Common myeloid progenitor, CD34-positive (primary cell): ENCODE results near the gene KSR2.

Source experiments
- CTCF ChIA-PET: fragments of 350-600 bp; sonication (Branson Sonifier 250); formaldehyde crosslinking; loops from one replicate; lab custom pipeline; 2021; ENCODE audit warnings: antibody characterized with exemption; lab: Charles Lee
- POLR2A ChIA-PET: fragments of 350-600 bp; sonication (Branson Sonifier 250); formaldehyde crosslinking; loops from one replicate; lab custom pipeline; 2021; ENCODE audit warnings: antibody characterized with exemption; lab: Charles Lee
- DNase-seq, 3 donors: peaks; one replicate each; pipeline versions ENCODE4 v3.0.0 to v3.0.0-alpha.2; 2013
- H3K27ac ChIP-seq, 2 experiments: 1 replicate in 1 of 2; 2 replicates in 1 of 2; pipeline ENCODE4 v1.7.0; 2013; ENCODE audit warnings: inconsistent platforms in 2 of 2, low read length in 2 of 2, mild to moderate bottlenecking in 2 of 2, low read depth in 1 of 2, moderate library complexity in 1 of 2; ENCODE audit not compliant: severe bottlenecking in 2 of 2, insufficient read depth in 1 of 2, poor library complexity in 1 of 2
- H3K27me3 ChIP-seq, 5 experiments: replicated peaks in 2 of 5; 1 replicate in 3 of 5; 2 replicates in 2 of 5; pipeline versions ENCODE4 v1.6.1 to v1.7.0; 2013; ENCODE audit warnings: low read length in 4 of 5, mild to moderate bottlenecking in 2 of 5, moderate library complexity in 2 of 5, inconsistent platforms in 1 of 5; ENCODE audit not compliant: insufficient read depth in 5 of 5, control insufficient read depth in 4 of 5
- H3K36me3 ChIP-seq, 4 experiments: 1 replicate in 2 of 4; 2 replicates in 2 of 4; pipeline versions ENCODE4 v1.6.1 to v1.7.0; 2013; ENCODE audit warnings: low read length in 3 of 4, control low read depth in 1 of 4, mild to moderate bottlenecking in 1 of 4; ENCODE audit not compliant: control insufficient read depth in 4 of 4, insufficient read depth in 4 of 4
- H3K4me1 ChIP-seq, 4 experiments: 1 replicate in 3 of 4; 2 replicates in 1 of 4; pipeline versions ENCODE4 v1.6.1 to v1.7.1; 2013; ENCODE audit warnings: low read length in 3 of 4, mild to moderate bottlenecking in 3 of 4, control low read depth in 1 of 4, inconsistent platforms in 1 of 4, moderate library complexity in 1 of 4; ENCODE audit not compliant: control insufficient read depth in 4 of 4, insufficient read depth in 4 of 4; ENCODE audit errors: control extremely low read depth in 1 of 4
- H3K4me3 ChIP-seq, 7 experiments: 1 replicate in 4 of 7; 2 replicates in 3 of 7; pipeline versions ENCODE4 v1.5.1 to v1.7.0; 2013; ENCODE audit warnings: mild to moderate bottlenecking in 7 of 7, low read length in 6 of 7, moderate library complexity in 6 of 7, inconsistent platforms in 2 of 7, low read depth in 2 of 7, control low read depth in 1 of 7; ENCODE audit not compliant: insufficient read depth in 4 of 7, control insufficient read depth in 1 of 7; ENCODE audit errors: extremely low read depth in 1 of 7
- H3K9me3 ChIP-seq, 5 experiments: 1 replicate in 4 of 5; 2 replicates in 1 of 5; pipeline versions ENCODE4 v1.6.1 to v1.7.1; 2013; ENCODE audit warnings: low read length in 4 of 5, mild to moderate bottlenecking in 2 of 5, inconsistent platforms in 1 of 5, low read depth in 1 of 5, moderate library complexity in 1 of 5; ENCODE audit not compliant: control insufficient read depth in 4 of 5, insufficient read depth in 2 of 5; ENCODE audit errors: control extremely low read depth in 1 of 5
- WGBS: methylation state at CpG from one replicate; pipeline ENCODE4 v1.1.5; 2013; ENCODE audit not compliant: insufficient coverage; 5-methylcytosine and 5-hydroxymethylcytosine counted together

Gene KSR2

DNA sequence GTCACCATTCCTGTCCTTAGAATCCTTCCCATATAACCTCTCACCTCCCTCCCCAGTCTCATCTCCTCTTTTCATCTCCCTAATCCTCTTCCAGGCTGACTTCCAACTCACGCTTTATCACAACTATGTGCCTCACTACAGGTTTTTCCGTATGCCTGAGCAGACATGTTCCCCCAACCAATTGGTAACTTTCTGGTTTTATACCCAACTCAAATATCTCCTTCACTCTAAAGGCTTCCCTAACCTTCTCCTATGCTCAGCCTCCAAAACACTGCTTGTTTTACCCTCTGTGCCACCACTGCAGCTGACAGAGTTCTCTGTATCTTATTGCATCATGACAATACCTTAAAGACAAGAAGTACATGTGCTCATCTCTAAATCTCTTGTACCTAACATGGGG is 139.7 kb downstream of the KSR2 start:
- Histone ChIP-seq H3K9me3 (peaks cover 3 to 14% (median 6%) of the 10 kb centered on the region in 5 experiments), H3K36me3 (no peaks in the 10 kb centered on the region), H3K4me1 (no peaks in the 10 kb centered on the region), H3K27ac (no peak overlapping the region), H3K27me3 (no peaks in the 10 kb centered on the region), H3K4me3 (no peak overlapping the region)
- ChIA-PET CTCF (interaction anchor here (1.6 kb wide), 1 partner anchor 16 kb away, joined by 3 read pairs; no protein-coding TSS in a partner anchor), POLR2A (no interaction called here)
- WGBS: 95% methylated on average over 2 of the region's 2 CpGs
- DNase-seq: no peak

DNA sequence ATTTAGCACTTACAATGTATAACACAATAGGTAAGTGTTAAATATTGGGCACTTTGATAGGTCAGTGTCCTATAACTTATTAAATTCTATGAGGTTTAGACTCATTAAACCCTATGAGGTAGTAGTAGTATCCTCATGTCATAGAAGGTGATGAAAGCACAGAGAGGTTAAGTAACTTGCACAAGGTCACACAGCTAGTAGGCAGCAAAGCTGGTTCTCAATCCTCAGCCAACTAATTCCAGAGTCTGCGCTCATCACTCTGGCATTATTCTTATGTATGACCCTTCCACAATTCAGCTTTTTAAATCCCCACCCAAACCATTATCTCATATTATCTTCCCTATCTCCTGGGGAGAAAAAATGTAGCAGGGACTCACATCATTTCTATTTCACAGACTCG is 141.1 kb downstream of the KSR2 start:
- no peak overlapping the region for H3K27ac ChIP-seq
- no peaks in the 10 kb centered on the region for H3K36me3 ChIP-seq
- POLR2A ChIA-PET: no interaction called here
- H3K4me1 ChIP-seq: no peaks in the 10 kb centered on the region
- H3K9me3 ChIP-seq: peaks cover 3 to 14% (median 6%) of the 10 kb centered on the region in 5 experiments
- 100% methylated on average over 2 of the region's 2 CpGs for WGBS
- DNase-seq: no peak
- CTCF ChIA-PET: interaction anchor here (2.2 kb wide), 1 partner anchor 10 kb away, joined by 8 read pairs; no protein-coding TSS in a partner anchor
- no peak overlapping the region for H3K4me3 ChIP-seq
- H3K27me3 ChIP-seq: no peaks in the 10 kb centered on the region

DNA sequence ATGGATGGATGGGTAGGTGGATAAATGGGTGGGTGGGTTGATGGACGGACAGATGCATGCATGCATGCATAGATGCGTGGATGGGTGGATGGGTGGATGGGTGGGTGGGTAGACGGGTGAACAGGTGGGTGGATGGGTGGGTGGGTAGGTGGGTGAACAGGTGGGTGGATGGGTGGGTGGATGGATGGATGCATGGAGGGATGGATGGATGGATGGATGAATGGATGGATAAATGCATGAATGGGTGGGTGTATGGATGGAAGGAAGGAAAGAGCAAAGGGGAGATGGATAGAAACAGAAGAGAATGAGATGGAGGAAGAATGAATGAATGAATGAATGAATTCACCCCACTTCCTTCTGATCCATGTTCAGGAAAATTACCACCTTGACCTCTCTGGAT is 143.0 kb downstream of the KSR2 start:
- DNase-seq: no peak
- H3K4me3 ChIP-seq: no peak overlapping the region
- H3K9me3 ChIP-seq: peaks cover 3 to 14% (median 6%) of the 10 kb centered on the region in 5 experiments
- ChIA-PET POLR2A (no interaction called here), CTCF (interaction anchor here (2.2 kb wide), 1 partner anchor 12 kb away, joined by 8 read pairs; no protein-coding TSS in a partner anchor)
- no peak overlapping the region for H3K27ac ChIP-seq
- 100% methylated on average over 2 of the region's 3 CpGs for WGBS
- no peaks in the 10 kb centered on the region for H3K36me3 ChIP-seq
- no peaks in the 10 kb centered on the region for H3K4me1 ChIP-seq
- peaks cover 0 to under 1% (median 0%) of the 10 kb centered on the region in 5 experiments for H3K27me3 ChIP-seq

DNA sequence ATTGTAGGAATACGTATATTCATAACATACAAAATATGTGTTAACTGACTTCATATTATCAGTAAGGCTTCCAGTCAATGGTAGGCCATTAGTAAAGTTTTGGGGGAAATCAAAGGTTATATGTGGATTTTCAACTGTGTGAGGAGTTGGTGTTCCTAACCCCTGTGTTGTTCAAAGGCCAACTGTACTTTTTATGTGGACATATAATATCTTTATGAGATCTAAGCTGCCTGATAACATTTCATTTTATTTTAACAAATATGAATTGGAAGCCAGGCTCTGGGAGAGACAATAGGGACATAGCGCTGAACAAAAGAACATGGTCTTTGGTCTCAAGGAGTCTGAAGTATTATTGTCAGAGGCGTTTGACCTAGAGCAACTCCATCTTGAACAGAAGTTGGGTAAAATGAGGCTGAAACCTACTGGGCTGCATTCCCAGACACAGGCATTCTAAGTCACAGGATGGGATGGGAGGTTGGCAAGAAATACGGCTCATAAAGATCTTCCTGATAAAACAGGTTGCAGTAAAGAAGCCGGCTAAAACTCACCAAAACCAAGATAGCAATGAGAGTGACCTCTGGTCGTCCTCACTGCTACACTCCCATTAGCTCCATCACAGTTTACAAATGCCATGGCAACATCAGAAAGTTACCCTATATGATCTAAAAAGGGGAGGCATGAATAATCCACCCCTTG is 147.2 kb downstream of the KSR2 start:
- Histone ChIP-seq H3K4me3 (no peak overlapping the region), H3K36me3 (no peaks in the 10 kb centered on the region), H3K27ac (no peak overlapping the region), H3K4me1 (no peaks in the 10 kb centered on the region), H3K9me3 (no peaks in the 10 kb centered on the region), H3K27me3 (peaks cover 0 to 2% (median 0%) of the 10 kb centered on the region in 5 experiments)
- 91% methylated on average over 3 of the region's 6 CpGs for WGBS
- ChIA-PET POLR2A (no interaction called here), CTCF (interaction anchor here (1.4 kb wide), 1 partner anchor 16 kb away, joined by 3 read pairs; no protein-coding TSS in a partner anchor)
- DNase-seq: no peak

DNA sequence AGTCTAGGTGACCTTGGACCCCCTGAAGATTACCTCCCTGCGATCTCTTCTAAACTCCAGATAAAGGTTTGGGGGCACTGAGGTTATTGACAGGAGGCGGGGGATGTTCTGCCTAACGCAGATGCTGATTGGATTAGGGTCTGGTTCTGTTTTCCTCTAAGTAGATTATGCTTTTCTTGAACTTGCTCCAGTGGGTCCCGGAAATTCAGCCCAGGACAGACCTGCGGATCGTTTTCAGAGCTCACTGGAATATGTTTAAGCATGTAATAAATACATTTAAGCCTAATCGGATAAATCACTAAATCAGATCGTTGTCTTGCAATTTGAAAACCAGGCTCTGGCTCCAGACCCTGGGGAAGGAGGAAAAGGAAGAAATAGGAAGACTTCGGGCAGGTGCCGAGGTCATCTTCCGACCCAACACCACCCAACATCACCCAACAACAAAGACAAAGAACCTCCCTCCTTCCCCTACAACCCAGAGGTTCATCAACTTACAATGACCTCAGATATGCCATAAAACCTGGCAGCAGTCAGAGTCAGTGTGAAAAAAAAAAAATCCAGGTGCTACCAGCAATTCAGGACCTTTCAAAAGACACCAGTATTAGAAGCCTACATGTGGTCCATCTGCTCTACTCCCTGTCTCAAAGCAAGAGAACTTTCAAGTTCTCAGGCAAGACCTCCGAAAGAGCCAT is 148.4 kb downstream of the KSR2 start:
- no peak overlapping the region for H3K27ac ChIP-seq
- no peak overlapping the region for H3K4me3 ChIP-seq
- H3K36me3 ChIP-seq: no peaks in the 10 kb centered on the region
- CTCF ChIA-PET: interaction anchor here (1.8 kb wide), 1 partner anchor 17 kb away, joined by 9 read pairs; no protein-coding TSS in a partner anchor
- no peak for DNase-seq
- no peaks in the 10 kb centered on the region for H3K4me1 ChIP-seq
- H3K27me3 ChIP-seq: peaks cover 0 to 2% (median 0%) of the 10 kb centered on the region in 5 experiments
- H3K9me3 ChIP-seq: no peaks in the 10 kb centered on the region
- POLR2A ChIA-PET: no interaction called here
- WGBS: 87% methylated on average over 4 of the region's 12 CpGs

DNA sequence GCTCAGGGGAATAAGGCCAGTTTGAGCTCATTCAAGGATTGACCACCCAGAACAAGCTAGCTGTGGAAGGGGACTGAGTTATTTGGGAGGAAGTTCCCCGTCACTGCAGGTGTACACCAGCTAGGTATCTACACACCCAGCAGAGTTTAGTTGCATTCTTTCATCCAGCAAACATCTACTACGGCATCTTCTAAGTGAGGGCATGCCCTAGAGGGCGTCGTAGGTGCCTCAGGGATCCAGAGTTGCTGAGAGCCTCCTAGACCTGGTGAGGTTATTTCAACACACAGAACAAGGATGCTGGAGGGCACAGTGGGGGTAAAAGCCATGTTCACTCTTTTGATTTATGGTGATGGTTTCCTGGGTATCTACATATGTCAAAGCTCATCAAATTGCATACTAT is 149.6 kb downstream of the KSR2 start:
- ChIA-PET CTCF (interaction anchor here (1.7 to 1.8 kb wide), 2 partner anchors 10 to 18 kb away, joined by 4 to 9 read pairs; no protein-coding TSS in a partner anchor), POLR2A (no interaction called here)
- H3K27ac ChIP-seq: no peak overlapping the region
- H3K27me3 ChIP-seq: peaks cover 0 to 2% (median 0%) of the 10 kb centered on the region in 5 experiments
- no peak for DNase-seq
- no peak overlapping the region for H3K4me3 ChIP-seq
- 86% methylated on average over 2 of the region's 4 CpGs for whole genome bisulfite sequencing
- H3K36me3 ChIP-seq: no peaks in the 10 kb centered on the region
- no peaks in the 10 kb centered on the region for H3K4me1 ChIP-seq
- no peaks in the 10 kb centered on the region for H3K9me3 ChIP-seq

DNA sequence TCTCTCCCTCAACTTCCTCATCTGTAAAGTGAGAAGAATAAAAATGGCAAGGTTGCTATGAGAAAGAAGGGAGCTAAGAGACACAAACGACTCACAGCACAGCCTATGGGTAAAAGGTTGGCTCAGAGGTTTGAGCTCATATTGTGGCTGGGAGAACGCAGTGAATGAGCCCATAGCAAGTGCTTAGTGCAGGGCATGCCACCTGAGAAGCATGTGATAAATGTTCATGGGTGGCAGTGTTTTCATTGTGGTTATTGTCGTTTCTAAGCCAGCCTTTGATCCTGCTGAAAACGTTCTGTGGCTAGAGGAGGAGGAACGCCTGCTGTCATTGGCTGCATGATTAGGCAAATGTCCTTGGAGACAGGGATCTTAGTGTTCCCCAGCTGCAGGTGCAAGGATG is 150.4 kb downstream of the KSR2 start:
- Histone ChIP-seq H3K4me1 (no peaks in the 10 kb centered on the region), H3K9me3 (no peaks in the 10 kb centered on the region), H3K27ac (no peak overlapping the region), H3K27me3 (peaks cover 0 to 2% (median 0%) of the 10 kb centered on the region in 5 experiments), H3K36me3 (no peaks in the 10 kb centered on the region), H3K4me3 (no peak overlapping the region)
- ChIA-PET POLR2A (no interaction called here), CTCF (interaction anchor here (0.6 to 1.8 kb wide), 3 partner anchors 9 to 19 kb away, joined by 3 to 9 read pairs (median 4); no protein-coding TSS in a partner anchor)
- no peak for DNase-seq
- WGBS: 50% methylated on average over 5 of the region's 5 CpGs
